HS-27A (cell line): Measurements from ENCODE around the gene GABBR2.

ENCODE experiments used
- DNase-seq: peaks from one replicate; pipeline ENCODE4 v3.0.0-alpha.2; 2012; ENCODE audit warnings: low read depth, missing footprints

Gene GABBR2

GRCh38 chr9:98438666-98439065, 270.1 kb downstream of the GABBR2 start:
- no peak for DNase-seq

GRCh38 chr9:98437458-98438034, 271.2 kb downstream of the GABBR2 start:
- no peak for DNase-seq

GRCh38 chr9:98432960-98433359, 275.8 kb downstream of the GABBR2 start:
- no peak for DNase-seq

- DNase-seq = no peak
Observed at GRCh38 chr9:98432134-98432533, 276.6 kb downstream of the GABBR2 start.

- DNase-seq = no peak
Observed at GRCh38 chr9:98430535-98431292, 278.0 kb downstream of the GABBR2 start.

- DNase-seq = no peak
Observed at GRCh38 chr9:98429613-98430012, 279.1 kb downstream of the GABBR2 start.

- DNase-seq = no peak
Observed at GRCh38 chr9:98428454-98428853, 280.3 kb downstream of the GABBR2 start.

GRCh38 chr9:98427491-98427890, 281.2 kb downstream of the GABBR2 start:
- DNase-seq = no peak

GRCh38 chr9:98425079-98425478, 283.7 kb downstream of the GABBR2 start:
- no peak for DNase-seq

- DNase-seq = no peak
Observed at GRCh38 chr9:98419260-98419603, 289.5 kb downstream of the GABBR2 start.

- DNase-seq = no peak
Observed at GRCh38 chr9:98418578-98419259, 290.0 kb downstream of the GABBR2 start.

GRCh38 chr9:98416294-98417248, 292.2 kb downstream of the GABBR2 start:
- no peak for DNase-seq

GRCh38 chr9:98415782-98416181, 293.0 kb downstream of the GABBR2 start:
- DNase-seq = no peak

GRCh38 chr9:98413084-98413483, 295.7 kb downstream of the GABBR2 start:
- no peak for DNase-seq

- DNase-seq = no peak
Observed at GRCh38 chr9:98412101-98412842, 296.5 kb downstream of the GABBR2 start.

- DNase-seq = no peak
Observed at GRCh38 chr9:98410185-98410697, 298.5 kb downstream of the GABBR2 start.

- no peak for DNase-seq
Observed at GRCh38 chr9:98409719-98410118, 299.0 kb downstream of the GABBR2 start.

GRCh38 chr9:98406469-98406868, 302.3 kb downstream of the GABBR2 start:
- no peak for DNase-seq

- DNase-seq = no peak
Observed at GRCh38 chr9:98404237-98404636, 304.5 kb downstream of the GABBR2 start.

GRCh38 chr9:98403715-98404114, 305.0 kb downstream of the GABBR2 start:
- DNase-seq = no peak
